ENCODE data around the gene DEPDC1B.

DNA sequence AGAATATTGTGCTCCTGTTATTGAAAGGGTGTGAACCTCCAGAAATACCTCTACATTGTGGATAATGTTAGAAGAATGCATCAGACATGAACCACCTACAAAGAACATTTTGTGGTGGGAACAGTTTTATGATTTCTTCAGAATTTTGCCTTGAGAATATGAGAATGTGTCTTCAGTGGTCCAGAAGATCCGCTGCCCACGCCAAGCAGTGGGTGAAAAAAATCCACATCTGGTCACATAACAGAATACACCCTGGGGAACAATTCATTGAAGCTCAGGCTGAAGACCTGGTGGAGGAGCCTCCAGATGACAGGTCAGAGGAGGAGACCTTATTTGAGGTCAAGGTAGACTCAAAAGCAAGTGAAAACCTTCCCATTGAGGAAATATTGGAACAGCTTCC lies 69.1 kb downstream of the DEPDC1B start:
- TF ChIP-seq, protein P1, sequence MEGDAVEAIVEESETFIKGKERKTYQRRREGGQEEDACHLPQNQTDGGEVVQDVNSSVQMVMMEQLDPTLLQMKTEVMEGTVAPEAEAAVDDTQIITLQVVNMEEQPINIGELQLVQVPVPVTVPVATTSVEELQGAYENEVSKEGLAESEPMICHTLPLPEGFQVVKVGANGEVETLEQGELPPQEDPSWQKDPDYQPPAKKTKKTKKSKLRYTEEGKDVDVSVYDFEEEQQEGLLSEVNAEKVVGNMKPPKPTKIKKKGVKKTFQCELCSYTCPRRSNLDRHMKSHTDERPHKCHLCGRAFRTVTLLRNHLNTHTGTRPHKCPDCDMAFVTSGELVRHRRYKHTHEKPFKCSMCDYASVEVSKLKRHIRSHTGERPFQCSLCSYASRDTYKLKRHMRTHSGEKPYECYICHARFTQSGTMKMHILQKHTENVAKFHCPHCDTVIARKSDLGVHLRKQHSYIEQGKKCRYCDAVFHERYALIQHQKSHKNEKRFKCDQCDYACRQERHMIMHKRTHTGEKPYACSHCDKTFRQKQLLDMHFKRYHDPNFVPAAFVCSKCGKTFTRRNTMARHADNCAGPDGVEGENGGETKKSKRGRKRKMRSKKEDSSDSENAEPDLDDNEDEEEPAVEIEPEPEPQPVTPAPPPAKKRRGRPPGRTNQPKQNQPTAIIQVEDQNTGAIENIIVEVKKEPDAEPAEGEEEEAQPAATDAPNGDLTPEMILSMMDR (IDR thresholded peaks at IDR 0.05): no peak
- no peak for TF ChIP-seq POLR2A (IDR thresholded peaks at IDR 0.05)

Measured in Peyer's patch (tissue), 4 donors.